Endothelial cell of umbilical vein (primary cell): ENCODE measurements around the gene KXD1. TPM values are rescaled to one million over a fixed set of nuclear protein-coding genes. Genes with fewer than 3 reads are reported as not detected.

Experiments
- BruUV-seq: library from RNA; stranded (reverse); fragments of 400-500 nt; replicated peaks from 2 replicates; lab custom pipeline; 2021; lab: Mats Ljungman, UMichigan
- CTCF ChIA-PET: fragments of 300-600, 350-600 bp; sonication (Branson Sonifier 250); formaldehyde crosslinking; loops from one replicate; lab custom pipeline; 2021; ENCODE audit warnings: antibody characterized with exemption, inconsistent platforms; lab: Charles Lee
- POLR2A ChIA-PET: fragments of 300-600, 350-600 bp; sonication (Branson Sonifier 250); formaldehyde crosslinking; loops from one replicate; lab custom pipeline; 2021; ENCODE audit warnings: antibody characterized with exemption, inconsistent platforms; lab: Charles Lee
- DNase-seq: peaks from one replicate; pipeline ENCODE4 v3.0.0-alpha.2; 2011; ENCODE audit warnings: low read depth, low spot score
- FAIRE-seq: peaks from 2 replicates; lab custom pipeline; 2011; peaks lifted over from hg19 to GRCh38; lab: Jason Lieb, UNC
- H2AFZ ChIP-seq: 2 replicates; pipeline ENCODE4 v1.6.0; 2012; ENCODE audit warnings: low read depth, low read length, control low read depth, inconsistent platforms
- H3K27ac ChIP-seq: 2 replicates; pipeline ENCODE4 v1.5.1; 2011; ENCODE audit warnings: low read depth, mild to moderate bottlenecking, control low read depth, low read length, moderate library complexity; ENCODE audit not compliant: insufficient read depth
- H3K27me3 ChIP-seq, 2 experiments: 2 replicates each; pipeline versions ENCODE4 v1.6.0 to v1.6.1; 2011; ENCODE audit warnings: low read length in 2 of 2, mixed read lengths in 1 of 2; ENCODE audit not compliant: control insufficient read depth in 2 of 2, insufficient read depth in 2 of 2
- H3K36me3 ChIP-seq, 2 experiments: 2 replicates in 1 of 2; 3 replicates in 1 of 2; pipeline ENCODE4 v1.5.1; 2011; ENCODE audit warnings: low read length in 2 of 2, mild to moderate bottlenecking in 1 of 2, moderate library complexity in 1 of 2; ENCODE audit not compliant: control insufficient read depth in 2 of 2, insufficient read depth in 2 of 2; ENCODE audit errors: extremely low read depth in 1 of 2
- H3K4me1 ChIP-seq: 3 replicates; pipeline ENCODE4 v1.5.1; 2011; ENCODE audit warnings: mild to moderate bottlenecking, low read length; ENCODE audit not compliant: control insufficient read depth, insufficient read depth; ENCODE audit errors: extremely low read depth
- H3K4me2 ChIP-seq: 2 replicates; pipeline ENCODE4 v1.6.1; 2011; ENCODE audit warnings: low read length, control low read depth, mixed read lengths; ENCODE audit not compliant: insufficient read depth
- H3K4me3 ChIP-seq, 3 experiments: fragments of 200-600 bp in 1 of 3; sonication (generic), shearing (Covaris generic) in 1 of 3; replicated peaks in 1 of 3; 2 replicates each; pipeline ENCODE4 v1.5.1; 2011 to 2016; ENCODE audit warnings: control low read depth in 3 of 3, low read length in 3 of 3, mild to moderate bottlenecking in 2 of 3, inconsistent platforms in 1 of 3, low read depth in 1 of 3, moderate library complexity in 1 of 3; ENCODE audit not compliant: insufficient read depth in 1 of 3
- H3K79me2 ChIP-seq: 2 replicates; pipeline ENCODE4 v1.6.0; 2012; ENCODE audit warnings: low read length, inconsistent platforms; ENCODE audit not compliant: control insufficient read depth, insufficient read depth
- H3K9ac ChIP-seq: replicated peaks from 2 replicates; pipeline ENCODE3; 2011; ENCODE audit warnings: low read length, control low read depth; ENCODE audit not compliant: insufficient read depth; ENCODE audit errors: extremely low read depth
- H3K9me1 ChIP-seq: replicated peaks from 3 replicates; pipeline ENCODE4 v1.6.0; 2011; ENCODE audit warnings: mild to moderate bottlenecking, low read length; ENCODE audit not compliant: control insufficient read depth, insufficient read depth; ENCODE audit errors: extremely low read depth
- H3K9me3 ChIP-seq: replicated peaks from 2 replicates; pipeline ENCODE4 v1.5.1; 2012; ENCODE audit warnings: low read length, inconsistent platforms; ENCODE audit not compliant: control insufficient read depth, insufficient read depth
- H4K20me1 ChIP-seq: replicated peaks from 2 replicates; pipeline ENCODE3; 2011; ENCODE audit warnings: mild to moderate bottlenecking, low read length; ENCODE audit not compliant: control insufficient read depth, insufficient read depth; ENCODE audit errors: extremely low read depth
- CTCF ChIP-seq, 2 donors: IDR thresholded peaks; 1 replicate in 1 of 2; 2 replicates in 1 of 2; pipeline ENCODE4 v1.5.1; 2011; ENCODE audit warnings: low read length in 2 of 2, mild to moderate bottlenecking in 2 of 2, moderate library complexity in 2 of 2, control low read depth in 1 of 2, inconsistent platforms in 1 of 2, low read depth in 1 of 2; ENCODE audit not compliant: insufficient read depth in 1 of 2; ENCODE audit errors: extremely low read depth in 1 of 2
- FOS ChIP-seq: IDR thresholded peaks from 2 replicates; pipeline ENCODE4 v1.6.1; 2011; ENCODE audit warnings: mild to moderate bottlenecking, low read length, moderate library complexity, borderline replicate concordance; ENCODE audit not compliant: insufficient read depth
- JUN ChIP-seq: IDR thresholded peaks from 2 replicates; pipeline ENCODE4 v1.6.1; 2011; ENCODE audit warnings: borderline replicate concordance, low read depth; ENCODE audit not compliant: insufficient read length, insufficient read depth
- POLR2AphosphoS5 ChIP-seq: IDR thresholded peaks from 2 replicates; pipeline ENCODE4 v1.6.1; 2012; ENCODE audit warnings: low read depth, mild to moderate bottlenecking, control low read depth, low read length, moderate library complexity; ENCODE audit not compliant: insufficient read depth
- dilution Hi-C: fragments of 300-500 bp; cut with MboI; formaldehyde crosslinking; loops from one replicate; pipeline ENCODE4 v1.15.0; 2019; ENCODE audit warnings: low sequenced_read_pairs; ENCODE audit not compliant: extremely low pct_ligation_motif_present
- intact Hi-C: fragments of 100-400 bp; cut with micrococcal nuclease; formaldehyde crosslinking; loops from one replicate; pipeline ENCODE4 v1.10.0; 2022
- polyA plus RNA-seq, 4 experiments: library from polyadenylated mRNA; depleted of rRNA in 3 of 4; stranded (reverse) in 3 of 4; unstranded in 1 of 4; fragments of >200 nt; gene quantifications; 2 replicates each; pipeline versions ENCODE4 v1.2.1 to v1.2.3, GENCODE V29; 2011 to 2012; ENCODE audit warnings: missing spikeins in 1 of 4
- total RNA-seq: library from RNA; stranded (reverse); gene quantifications from 2 replicates; pipeline ENCODE4 v1.2.3, GENCODE V29; 2021

KXD1 gene
- total and polyA plus RNA-seq, 2 donors (not counting 3 experiments of a cell fraction or from before 2014, with no cell fraction given), result 134 to 186 TPM

GRCh38 chr19:18574691-18575291, 17.1 kb downstream of the KXD1 start:
- no peaks in the 10 kb centered on the region for H3K27me3 ChIP-seq
- peaks cover 16% of the 10 kb centered on the region for H3K4me1 ChIP-seq
- no peaks in the 10 kb centered on the region for H3K9me3 ChIP-seq
- H2AFZ ChIP-seq, result no peak overlapping the region
- no peaks in the 10 kb centered on the region for H3K9me1 ChIP-seq
- ChIA-PET POLR2A (no interaction called here), CTCF (interaction anchor here (1.1 kb wide), 1 partner anchor 15 kb away, joined by 4 read pairs; no protein-coding TSS in a partner anchor)
- H3K4me2 ChIP-seq, result no peak overlapping the region
- no peak overlapping the region for H3K27ac ChIP-seq
- dilution Hi-C loops, result no loop called here
- peaks cover 4 to 19% of the 10 kb centered on the region in 2 experiments for H3K36me3 ChIP-seq
- no peak for DNase-seq
- no peaks in the 10 kb centered on the region for H4K20me1 ChIP-seq
- no peak overlapping the region for H3K9ac ChIP-seq
- intact Hi-C loops, result loop anchor here (5.0 kb wide), 1 partner anchor 102 kb away; no protein-coding TSS in a partner anchor
- no peak for FAIRE-seq
- H3K79me2 ChIP-seq, result peaks cover 24% of the 10 kb centered on the region
- no TSS peak for BruUV-seq
- no peak for TF ChIP-seq JUN
- no peak overlapping the region for H3K4me3 ChIP-seq

- no peaks in the 10 kb centered on the region for H3K9me1 ChIP-seq
- FAIRE-seq (no peak), DNase-seq (no peak)
- intact Hi-C loops (no loop called here), dilution Hi-C loops (no loop called here)
- no peak overlapping the region for H3K27ac ChIP-seq
- peaks cover 13% of the 10 kb centered on the region for H3K4me1 ChIP-seq
- H3K4me2 ChIP-seq, result no peak overlapping the region
- H3K9me3 ChIP-seq, result no peaks in the 10 kb centered on the region
- H4K20me1 ChIP-seq, result no peaks in the 10 kb centered on the region
- TF ChIP-seq CTCF (IDR thresholded peaks at IDR 0.05; ENCODE audit: extremely low read depth in 1 of 2, insufficient read depth in 1 of 2, low read depth in 1 of 2, low read length in 2 of 2) (no peak), FOS (no peak), POLR2AphosphoS5 (no peak)
- peaks cover 4 to 19% of the 10 kb centered on the region in 2 experiments for H3K36me3 ChIP-seq
- BruUV-seq, result no TSS peak
- H3K9ac ChIP-seq, result no peak overlapping the region
- no peaks in the 10 kb centered on the region for H3K27me3 ChIP-seq
- no peak overlapping the region for H3K4me3 ChIP-seq
- H2AFZ ChIP-seq, result no peak overlapping the region
- ChIA-PET CTCF (interaction anchor here (1.4 to 2.3 kb wide), 3 partner anchors 13 to 55 kb away, joined by 3 to 8 read pairs (median 4); partner anchors contain the start of genes ELL and REX1BD), POLR2A (no interaction called here)
- peaks cover 24% of the 10 kb centered on the region for H3K79me2 ChIP-seq
These were observed 18.7 kb downstream of the KXD1 start for GRCh38 chr19:18576383-18576782.
